Astrocyte (in vitro differentiated cells and primary cell): ENCODE results near the gene AGPS. TPM values are rescaled to one million over a fixed set of nuclear protein-coding genes. Genes with fewer than 3 reads are reported as not detected.

ENCODE experiments used
- DNase-seq: peaks from one replicate; pipeline ENCODE4 v3.0.0-alpha.2; 2010; ENCODE audit warnings: low read depth
- FAIRE-seq: peaks from 2 replicates; lab custom pipeline; 2011; peaks lifted over from hg19 to GRCh38; lab: Jason Lieb, UNC
- H2AFZ ChIP-seq: 2 replicates; pipeline ENCODE4 v1.6.0; 2012; ENCODE audit warnings: low read depth, low read length, inconsistent platforms
- H3K27ac ChIP-seq: 2 replicates; pipeline ENCODE4 v1.5.1; 2011; ENCODE audit warnings: low read depth, low read length, inconsistent platforms
- H3K27me3 ChIP-seq: 2 replicates; pipeline ENCODE4 v1.6.0; 2011; ENCODE audit warnings: low read length, inconsistent platforms; ENCODE audit not compliant: insufficient read depth
- H3K36me3 ChIP-seq: 2 replicates; pipeline ENCODE4 v1.5.1; 2011; ENCODE audit warnings: low read length, inconsistent platforms; ENCODE audit not compliant: insufficient read depth
- H3K4me1 ChIP-seq: 2 replicates; pipeline ENCODE4 v1.5.1; 2011; ENCODE audit warnings: low read length, inconsistent platforms; ENCODE audit not compliant: insufficient read depth
- H3K4me2 ChIP-seq: 2 replicates; pipeline ENCODE4 v1.6.0; 2012; ENCODE audit warnings: low read length, inconsistent platforms
- H3K4me3 ChIP-seq: 2 replicates; pipeline ENCODE4 v1.5.1; 2011; ENCODE audit warnings: low read depth, mild to moderate bottlenecking, low read length, inconsistent platforms; ENCODE audit not compliant: insufficient read depth
- H3K79me2 ChIP-seq: 2 replicates; pipeline ENCODE4 v1.6.0; 2012; ENCODE audit warnings: mild to moderate bottlenecking, low read length, inconsistent platforms; ENCODE audit not compliant: insufficient read depth
- H3K9ac ChIP-seq: 2 replicates; pipeline ENCODE4 v1.6.0; 2012; ENCODE audit warnings: mild to moderate bottlenecking, low read length, inconsistent platforms
- H3K9me3 ChIP-seq: 2 replicates; pipeline ENCODE4 v1.5.1; 2012; ENCODE audit warnings: low read depth, mild to moderate bottlenecking, low read length, inconsistent platforms; ENCODE audit not compliant: insufficient read depth
- H4K20me1 ChIP-seq: 2 replicates; pipeline ENCODE4 v1.6.0; 2012; ENCODE audit warnings: low read length, inconsistent platforms; ENCODE audit not compliant: insufficient read depth
- H3K27ac Mint-ChIP-seq: one replicate; pipeline ENCODE4 v1.8.0; 2021; ENCODE audit warnings: mild to moderate bottlenecking, mixed read lengths; ENCODE audit not compliant: unreplicated experiment
- H3K27me3 Mint-ChIP-seq: one replicate; pipeline ENCODE4 v1.8.0; 2021; ENCODE audit warnings: low read depth, mixed read lengths; ENCODE audit not compliant: unreplicated experiment
- H3K36me3 Mint-ChIP-seq: one replicate; pipeline ENCODE4 v1.8.0; 2021; ENCODE audit warnings: low read depth, mixed read lengths; ENCODE audit not compliant: unreplicated experiment
- H3K4me1 Mint-ChIP-seq: one replicate; pipeline ENCODE4 v1.8.0; 2021; ENCODE audit warnings: low read depth, mixed read lengths; ENCODE audit not compliant: unreplicated experiment
- H3K4me3 Mint-ChIP-seq: one replicate; pipeline ENCODE4 v1.8.0; 2021; ENCODE audit warnings: mild to moderate bottlenecking, moderate library complexity, mixed read lengths; ENCODE audit not compliant: unreplicated experiment
- H3K9me3 Mint-ChIP-seq: one replicate; pipeline ENCODE4 v1.8.0; 2021; ENCODE audit warnings: mild to moderate bottlenecking, mixed read lengths; ENCODE audit not compliant: unreplicated experiment
- EZH2 ChIP-seq: IDR thresholded peaks from 2 replicates; pipeline ENCODE4 v1.6.1; 2012; ENCODE audit warnings: mild to moderate bottlenecking, low read length, inconsistent platforms; ENCODE audit not compliant: insufficient read depth
- total RNA-seq: library from RNA; stranded (reverse); gene quantifications from 2 replicates; pipeline ENCODE4 v1.2.1, GENCODE V29; 2021
- TF ChIP-seq, protein P1 (sequence below): IDR thresholded peaks from 2 replicates; pipeline ENCODE4 v1.5.1; 2011; ENCODE audit warnings: low read depth, mild to moderate bottlenecking, inconsistent platforms, low read length, moderate library complexity; ENCODE audit not compliant: insufficient read depth

The AGPS gene
- total RNA-seq, 1 donor from 2014 or later = 66.2 TPM

DNA sequence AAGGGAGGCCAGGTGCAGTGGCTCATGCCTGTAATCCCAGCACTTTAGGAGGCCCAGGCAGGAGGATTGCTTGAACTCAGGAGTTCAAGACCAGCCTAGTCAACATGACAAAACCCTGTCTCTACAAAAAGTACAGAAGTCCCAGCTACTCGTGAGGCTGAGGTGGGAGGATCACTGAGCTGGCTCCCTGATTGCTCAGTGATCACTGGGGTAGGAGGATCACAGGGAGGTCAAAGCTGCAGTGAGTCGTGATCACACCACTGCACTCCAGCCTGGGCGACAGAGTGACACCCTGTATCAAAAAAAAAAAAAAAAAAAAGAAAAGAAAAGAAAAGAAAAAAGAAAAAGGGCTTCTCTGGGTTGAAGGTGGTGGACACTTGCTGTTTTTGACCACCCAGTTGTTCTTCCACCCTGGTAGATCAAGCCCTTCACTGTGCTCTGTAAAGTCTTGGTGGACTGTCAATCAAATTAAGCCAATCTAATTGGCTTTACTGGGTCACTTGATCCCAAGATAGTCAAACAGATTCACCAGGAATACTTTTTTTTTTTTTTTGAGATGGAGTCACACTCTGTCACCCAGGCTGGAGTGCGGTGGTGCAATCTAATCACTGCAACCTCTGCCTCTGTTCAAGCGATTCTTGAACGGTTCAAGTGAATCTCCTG lies 191.6 kb downstream of the AGPS start:
- Histone ChIP-seq H3K36me3 (no peaks in the 10 kb centered on the region), H3K4me2 (no peak overlapping the region), H2AFZ (no peak overlapping the region), H3K4me3 (no peak overlapping the region), H3K27ac (no peak overlapping the region), H3K79me2 (no peaks in the 10 kb centered on the region), H3K9me3 (no peaks in the 10 kb centered on the region), H3K9ac (no peak overlapping the region), H3K4me1 (no peaks in the 10 kb centered on the region), H3K27me3 (peaks cover 3% of the 10 kb centered on the region), H4K20me1 (no peaks in the 10 kb centered on the region)
- H3K4me3 Mint-ChIP-seq = no peak overlapping the region
- H3K9me3 Mint-ChIP-seq = peaks cover 3% of the 10 kb centered on the region
- TF ChIP-seq, protein P1, sequence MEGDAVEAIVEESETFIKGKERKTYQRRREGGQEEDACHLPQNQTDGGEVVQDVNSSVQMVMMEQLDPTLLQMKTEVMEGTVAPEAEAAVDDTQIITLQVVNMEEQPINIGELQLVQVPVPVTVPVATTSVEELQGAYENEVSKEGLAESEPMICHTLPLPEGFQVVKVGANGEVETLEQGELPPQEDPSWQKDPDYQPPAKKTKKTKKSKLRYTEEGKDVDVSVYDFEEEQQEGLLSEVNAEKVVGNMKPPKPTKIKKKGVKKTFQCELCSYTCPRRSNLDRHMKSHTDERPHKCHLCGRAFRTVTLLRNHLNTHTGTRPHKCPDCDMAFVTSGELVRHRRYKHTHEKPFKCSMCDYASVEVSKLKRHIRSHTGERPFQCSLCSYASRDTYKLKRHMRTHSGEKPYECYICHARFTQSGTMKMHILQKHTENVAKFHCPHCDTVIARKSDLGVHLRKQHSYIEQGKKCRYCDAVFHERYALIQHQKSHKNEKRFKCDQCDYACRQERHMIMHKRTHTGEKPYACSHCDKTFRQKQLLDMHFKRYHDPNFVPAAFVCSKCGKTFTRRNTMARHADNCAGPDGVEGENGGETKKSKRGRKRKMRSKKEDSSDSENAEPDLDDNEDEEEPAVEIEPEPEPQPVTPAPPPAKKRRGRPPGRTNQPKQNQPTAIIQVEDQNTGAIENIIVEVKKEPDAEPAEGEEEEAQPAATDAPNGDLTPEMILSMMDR = no peak
- TF ChIP-seq EZH2 = no peak
- peaks cover 3% of the 10 kb centered on the region for H3K27me3 Mint-ChIP-seq
- no peak overlapping the region for H3K27ac Mint-ChIP-seq
- H3K36me3 Mint-ChIP-seq = no peaks in the 10 kb centered on the region
- FAIRE-seq (no peak), DNase-seq (no peak)
- no peaks in the 10 kb centered on the region for H3K4me1 Mint-ChIP-seq

DNA sequence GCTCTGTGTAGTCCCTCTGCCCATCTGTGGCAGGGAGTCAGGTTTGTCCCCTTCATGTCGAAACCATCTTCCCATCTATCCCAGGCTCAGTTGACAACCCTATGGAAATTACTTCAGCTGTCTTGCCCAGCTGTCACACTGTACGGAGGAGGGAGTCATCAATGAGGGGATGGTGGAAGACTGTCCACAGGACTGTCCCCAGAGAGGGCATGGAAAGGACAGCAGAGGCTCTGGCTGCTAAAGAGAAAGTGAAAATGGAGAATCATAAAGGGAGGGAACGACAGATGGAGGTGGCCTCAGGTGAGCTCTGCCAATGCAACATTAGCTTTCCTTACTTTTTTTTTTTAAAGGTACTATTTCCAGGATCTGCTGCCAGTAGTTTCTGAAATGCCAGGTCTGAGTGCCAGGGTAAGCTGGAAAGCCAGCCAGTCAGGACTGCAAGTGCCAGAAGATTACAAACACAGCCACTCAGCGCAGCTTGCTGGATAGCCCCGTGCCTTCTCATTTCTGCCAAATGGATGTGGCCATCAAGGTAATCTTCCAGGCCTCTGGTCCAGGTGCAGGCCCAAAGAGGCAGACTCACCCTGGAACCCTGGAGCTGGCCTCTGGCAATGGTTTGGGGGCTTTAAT lies 192.8 kb downstream of the AGPS start:
- Mint-ChIP-seq H3K4me1 (no peaks in the 10 kb centered on the region), H3K27ac (no peak overlapping the region), H3K4me3 (no peak overlapping the region), H3K27me3 (peaks cover 3% of the 10 kb centered on the region), H3K36me3 (no peaks in the 10 kb centered on the region), H3K9me3 (peaks cover 3% of the 10 kb centered on the region)
- Histone ChIP-seq H3K27ac (no peak overlapping the region), H3K4me3 (no peak overlapping the region), H2AFZ (no peak overlapping the region), H3K36me3 (no peaks in the 10 kb centered on the region), H3K4me1 (no peaks in the 10 kb centered on the region), H3K27me3 (peaks cover 3% of the 10 kb centered on the region), H4K20me1 (no peaks in the 10 kb centered on the region), H3K79me2 (no peaks in the 10 kb centered on the region), H3K9ac (no peak overlapping the region), H3K4me2 (no peak overlapping the region), H3K9me3 (no peaks in the 10 kb centered on the region)
- FAIRE-seq (no peak), DNase-seq (no peak)
- TF ChIP-seq EZH2 = no peak
- TF ChIP-seq, protein P1 = no peak

DNA sequence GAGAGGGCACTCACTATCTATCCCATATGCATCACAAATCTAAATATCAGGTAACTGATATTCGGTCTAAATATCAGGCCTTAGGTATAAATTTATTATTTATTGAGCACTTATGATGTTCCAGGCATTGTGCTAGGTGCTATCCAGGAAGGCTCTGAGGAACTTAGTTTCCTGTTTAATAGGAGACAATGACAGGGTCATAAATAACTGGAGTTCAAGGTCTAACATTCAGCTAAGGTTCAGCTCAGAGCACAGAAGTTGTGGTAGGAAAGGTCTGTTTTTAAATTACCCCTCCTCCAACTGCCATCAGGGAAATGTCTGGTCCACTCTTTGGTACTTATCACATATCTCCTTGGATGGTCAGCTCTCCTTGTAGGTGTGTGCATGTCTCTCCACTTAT lies 193.6 kb downstream of the AGPS start:
- H3K9ac ChIP-seq = no peak overlapping the region
- Mint-ChIP-seq H3K27me3 (peaks cover 1% of the 10 kb centered on the region), H3K9me3 (peaks cover 2% of the 10 kb centered on the region), H3K4me3 (no peak overlapping the region), H3K27ac (no peak overlapping the region), H3K36me3 (no peaks in the 10 kb centered on the region), H3K4me1 (no peaks in the 10 kb centered on the region)
- no peak for FAIRE-seq
- H3K27me3 ChIP-seq = peaks cover 3% of the 10 kb centered on the region
- no peaks in the 10 kb centered on the region for H4K20me1 ChIP-seq
- H2AFZ ChIP-seq = no peak overlapping the region
- no peaks in the 10 kb centered on the region for H3K4me1 ChIP-seq
- H3K27ac ChIP-seq = no peak overlapping the region
- no peak overlapping the region for H3K4me2 ChIP-seq
- DNase-seq = no peak
- TF ChIP-seq, protein P1 = no peak
- TF ChIP-seq EZH2 = no peak
- no peaks in the 10 kb centered on the region for H3K79me2 ChIP-seq
- H3K36me3 ChIP-seq = no peaks in the 10 kb centered on the region
- no peak overlapping the region for H3K4me3 ChIP-seq
- H3K9me3 ChIP-seq = no peaks in the 10 kb centered on the region
